Gastroesophageal sphincter (tissue), 3 donors: ENCODE measurements around the gene LRP10.

Experiments
- POLR2AphosphoS5 ChIP-seq: sonication (generic); formaldehyde crosslinking; IDR thresholded peaks from one replicate; pipeline ENCODE4 v1.6.1; 2017; ENCODE audit warnings: antibody characterized with exemption
- TF ChIP-seq, protein P1 (sequence below), 4 experiments: fragments of 200-600 bp in 2 of 4; fragments of 450-650 bp in 2 of 4; sonication (generic) in 1 of 4; IDR thresholded peaks; one replicate each; pipeline ENCODE4 v1.5.1; 2017 to 2019; ENCODE audit warnings: antibody characterized with exemption in 4 of 4, mild to moderate bottlenecking in 2 of 4, moderate library complexity in 2 of 4

- TF ChIP-seq, protein P1, sequence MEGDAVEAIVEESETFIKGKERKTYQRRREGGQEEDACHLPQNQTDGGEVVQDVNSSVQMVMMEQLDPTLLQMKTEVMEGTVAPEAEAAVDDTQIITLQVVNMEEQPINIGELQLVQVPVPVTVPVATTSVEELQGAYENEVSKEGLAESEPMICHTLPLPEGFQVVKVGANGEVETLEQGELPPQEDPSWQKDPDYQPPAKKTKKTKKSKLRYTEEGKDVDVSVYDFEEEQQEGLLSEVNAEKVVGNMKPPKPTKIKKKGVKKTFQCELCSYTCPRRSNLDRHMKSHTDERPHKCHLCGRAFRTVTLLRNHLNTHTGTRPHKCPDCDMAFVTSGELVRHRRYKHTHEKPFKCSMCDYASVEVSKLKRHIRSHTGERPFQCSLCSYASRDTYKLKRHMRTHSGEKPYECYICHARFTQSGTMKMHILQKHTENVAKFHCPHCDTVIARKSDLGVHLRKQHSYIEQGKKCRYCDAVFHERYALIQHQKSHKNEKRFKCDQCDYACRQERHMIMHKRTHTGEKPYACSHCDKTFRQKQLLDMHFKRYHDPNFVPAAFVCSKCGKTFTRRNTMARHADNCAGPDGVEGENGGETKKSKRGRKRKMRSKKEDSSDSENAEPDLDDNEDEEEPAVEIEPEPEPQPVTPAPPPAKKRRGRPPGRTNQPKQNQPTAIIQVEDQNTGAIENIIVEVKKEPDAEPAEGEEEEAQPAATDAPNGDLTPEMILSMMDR (IDR thresholded peaks at IDR 0.05) = no peak
- TF ChIP-seq POLR2AphosphoS5 = no peak
Measured at GRCh38 chr14:22877000-22877501, 5.5 kb downstream of the LRP10 start.
